Osteoblast (primary cell): Measurements from ENCODE around the gene WASF3. TPM values are rescaled to one million over a fixed set of nuclear protein-coding genes. Genes with fewer than 3 reads are reported as not detected.

Source experiments
- DNase-seq: peaks from one replicate; pipeline ENCODE4 v3.0.0; 2011; ENCODE audit warnings: low spot score, mixed read lengths; ENCODE audit not compliant: insufficient read length; ENCODE audit errors: missing footprints
- H2AFZ ChIP-seq: 2 replicates; pipeline ENCODE4 v1.6.0; 2011; ENCODE audit warnings: mild to moderate bottlenecking, low read length
- H3K27ac ChIP-seq: 2 replicates; pipeline ENCODE4 v1.5.1; 2011; ENCODE audit warnings: mild to moderate bottlenecking, low read depth, low read length, moderate library complexity
- H3K27me3 ChIP-seq: 2 replicates; pipeline ENCODE4 v1.6.0; 2012; ENCODE audit warnings: mild to moderate bottlenecking, control low read depth, inconsistent platforms, low read length, moderate library complexity; ENCODE audit not compliant: insufficient read depth
- H3K36me3 ChIP-seq: 2 replicates; pipeline ENCODE4 v1.5.1; 2011; ENCODE audit warnings: mild to moderate bottlenecking, low read length, control low read depth, moderate library complexity; ENCODE audit not compliant: insufficient read depth
- H3K4me1 ChIP-seq: 2 replicates; pipeline ENCODE4 v1.5.1; 2011; ENCODE audit warnings: mild to moderate bottlenecking, low read length, control low read depth, moderate library complexity; ENCODE audit not compliant: insufficient read depth
- H3K4me2 ChIP-seq: 2 replicates; pipeline ENCODE4 v1.6.0; 2011; ENCODE audit warnings: mild to moderate bottlenecking, low read length; ENCODE audit not compliant: insufficient read depth
- H3K4me3 ChIP-seq: fragments of 200-600 bp; sonication (generic); 3 replicates; pipeline ENCODE4 v1.5.1; 2012; ENCODE audit warnings: mild to moderate bottlenecking, low read length, inconsistent platforms; ENCODE audit not compliant: insufficient read depth
- H3K79me2 ChIP-seq: 2 replicates; pipeline ENCODE4 v1.6.0; 2012; ENCODE audit warnings: mild to moderate bottlenecking, low read length, control low read depth, inconsistent platforms; ENCODE audit not compliant: insufficient read depth
- H3K9me3 ChIP-seq: 2 replicates; pipeline ENCODE4 v1.5.1; 2011; ENCODE audit warnings: low read depth, low read length, control low read depth
- H4K20me1 ChIP-seq: 2 replicates; pipeline ENCODE4 v1.6.0; 2012; ENCODE audit warnings: mild to moderate bottlenecking, low read length, control low read depth; ENCODE audit not compliant: insufficient read depth
- total RNA-seq: library from RNA; depleted of rRNA; stranded (reverse); fragments of >200 nt; gene quantifications from 2 replicates; pipeline ENCODE4 v1.2.3, GENCODE V29; 2012
- TF ChIP-seq, protein P1 (sequence below): IDR thresholded peaks from 2 replicates; pipeline ENCODE4 v1.5.1; 2011; ENCODE audit warnings: mild to moderate bottlenecking, low read depth, low read length, moderate library complexity; ENCODE audit errors: extremely low read depth

The WASF3 gene
- total RNA-seq, 1 donor: 23.5 TPM

DNA sequence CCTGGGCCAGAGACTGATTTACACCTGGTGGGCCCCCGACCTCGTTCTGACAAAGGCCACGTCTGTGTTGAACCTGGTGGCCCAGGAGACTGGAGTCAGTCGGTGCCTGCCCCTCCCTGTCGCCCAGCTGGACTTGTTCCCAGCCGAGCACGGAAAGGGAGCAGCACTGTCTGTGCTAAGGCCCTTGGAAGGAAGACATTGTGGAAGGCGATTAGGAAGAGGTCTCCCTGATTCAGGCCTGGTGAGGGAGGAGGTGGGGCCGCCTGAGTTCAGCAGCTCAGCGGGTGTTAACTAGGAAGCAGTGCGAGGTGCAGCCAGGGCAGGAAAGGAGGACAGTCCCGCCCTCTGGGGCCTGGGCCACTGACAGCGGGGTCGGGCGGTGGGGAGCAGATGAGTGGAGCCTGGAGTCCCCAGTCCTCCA lies 138.4 kb downstream of the WASF3 start:
- TF ChIP-seq, protein P1, sequence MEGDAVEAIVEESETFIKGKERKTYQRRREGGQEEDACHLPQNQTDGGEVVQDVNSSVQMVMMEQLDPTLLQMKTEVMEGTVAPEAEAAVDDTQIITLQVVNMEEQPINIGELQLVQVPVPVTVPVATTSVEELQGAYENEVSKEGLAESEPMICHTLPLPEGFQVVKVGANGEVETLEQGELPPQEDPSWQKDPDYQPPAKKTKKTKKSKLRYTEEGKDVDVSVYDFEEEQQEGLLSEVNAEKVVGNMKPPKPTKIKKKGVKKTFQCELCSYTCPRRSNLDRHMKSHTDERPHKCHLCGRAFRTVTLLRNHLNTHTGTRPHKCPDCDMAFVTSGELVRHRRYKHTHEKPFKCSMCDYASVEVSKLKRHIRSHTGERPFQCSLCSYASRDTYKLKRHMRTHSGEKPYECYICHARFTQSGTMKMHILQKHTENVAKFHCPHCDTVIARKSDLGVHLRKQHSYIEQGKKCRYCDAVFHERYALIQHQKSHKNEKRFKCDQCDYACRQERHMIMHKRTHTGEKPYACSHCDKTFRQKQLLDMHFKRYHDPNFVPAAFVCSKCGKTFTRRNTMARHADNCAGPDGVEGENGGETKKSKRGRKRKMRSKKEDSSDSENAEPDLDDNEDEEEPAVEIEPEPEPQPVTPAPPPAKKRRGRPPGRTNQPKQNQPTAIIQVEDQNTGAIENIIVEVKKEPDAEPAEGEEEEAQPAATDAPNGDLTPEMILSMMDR: no peak
- no peaks in the 10 kb centered on the region for H4K20me1 ChIP-seq
- H3K27ac ChIP-seq: no peak overlapping the region
- no peaks in the 10 kb centered on the region for H3K36me3 ChIP-seq
- DNase-seq: no peak
- H3K27me3 ChIP-seq: no peaks in the 10 kb centered on the region
- H3K9me3 ChIP-seq: no peaks in the 10 kb centered on the region
- peaks cover 2% of the 10 kb centered on the region for H3K4me1 ChIP-seq
- H3K4me2 ChIP-seq: no peak overlapping the region
- no peak overlapping the region for H3K4me3 ChIP-seq
- H2AFZ ChIP-seq: no peak overlapping the region
- H3K79me2 ChIP-seq: no peaks in the 10 kb centered on the region

DNA sequence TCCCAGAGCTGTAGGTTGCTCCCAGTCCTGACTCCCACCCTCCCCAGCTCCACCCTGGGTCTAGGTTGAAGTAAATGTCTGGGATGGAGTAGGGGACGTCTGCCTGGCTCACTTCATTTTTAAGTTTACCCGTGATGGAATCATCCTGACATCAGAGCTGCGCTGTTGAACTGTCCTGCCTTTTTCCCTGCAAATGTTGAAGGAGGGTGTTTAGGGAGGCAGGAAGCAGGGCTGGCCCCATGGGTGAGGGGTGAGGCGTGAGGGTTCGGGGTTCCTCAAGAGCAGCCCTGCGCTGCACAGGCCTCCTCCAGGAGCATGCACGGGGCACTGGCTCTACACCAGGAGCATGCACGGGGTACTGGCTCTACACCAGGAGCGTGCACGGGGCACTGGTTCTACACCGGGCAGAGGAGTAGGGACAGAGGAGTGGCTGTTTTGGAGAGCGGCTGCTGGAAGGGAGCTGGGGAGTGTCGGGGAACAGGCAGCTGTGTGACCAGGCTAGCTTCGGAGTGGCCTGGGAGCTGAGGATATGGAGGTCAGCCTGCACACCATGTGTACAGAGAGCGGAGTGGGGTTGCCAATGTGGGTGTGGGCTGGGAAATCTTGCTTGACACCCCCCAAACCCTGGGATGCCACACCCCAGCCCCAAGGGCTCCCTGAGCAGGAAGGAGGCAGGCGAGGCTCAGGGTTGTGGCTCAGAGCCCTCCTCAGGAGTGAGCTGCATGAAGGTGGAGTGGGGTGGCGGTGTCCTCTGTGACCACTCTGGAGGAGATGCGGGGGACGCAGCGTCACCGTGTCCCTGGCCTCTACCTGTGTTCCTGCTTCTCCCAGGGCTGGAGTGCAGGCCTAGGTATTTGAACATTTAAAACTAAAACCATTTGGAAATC lies 139.8 kb downstream of the WASF3 start:
- no peaks in the 10 kb centered on the region for H3K36me3 ChIP-seq
- TF ChIP-seq, protein P1: no peak
- peaks cover 2% of the 10 kb centered on the region for H3K4me1 ChIP-seq
- H4K20me1 ChIP-seq: no peaks in the 10 kb centered on the region
- H3K79me2 ChIP-seq: no peaks in the 10 kb centered on the region
- no peaks in the 10 kb centered on the region for H3K9me3 ChIP-seq
- DNase-seq: no peak
- no peak overlapping the region for H3K4me3 ChIP-seq
- H2AFZ ChIP-seq: no peak overlapping the region
- H3K27me3 ChIP-seq: peaks cover under 1% of the 10 kb centered on the region
- H3K27ac ChIP-seq: no peak overlapping the region
- no peak overlapping the region for H3K4me2 ChIP-seq

DNA sequence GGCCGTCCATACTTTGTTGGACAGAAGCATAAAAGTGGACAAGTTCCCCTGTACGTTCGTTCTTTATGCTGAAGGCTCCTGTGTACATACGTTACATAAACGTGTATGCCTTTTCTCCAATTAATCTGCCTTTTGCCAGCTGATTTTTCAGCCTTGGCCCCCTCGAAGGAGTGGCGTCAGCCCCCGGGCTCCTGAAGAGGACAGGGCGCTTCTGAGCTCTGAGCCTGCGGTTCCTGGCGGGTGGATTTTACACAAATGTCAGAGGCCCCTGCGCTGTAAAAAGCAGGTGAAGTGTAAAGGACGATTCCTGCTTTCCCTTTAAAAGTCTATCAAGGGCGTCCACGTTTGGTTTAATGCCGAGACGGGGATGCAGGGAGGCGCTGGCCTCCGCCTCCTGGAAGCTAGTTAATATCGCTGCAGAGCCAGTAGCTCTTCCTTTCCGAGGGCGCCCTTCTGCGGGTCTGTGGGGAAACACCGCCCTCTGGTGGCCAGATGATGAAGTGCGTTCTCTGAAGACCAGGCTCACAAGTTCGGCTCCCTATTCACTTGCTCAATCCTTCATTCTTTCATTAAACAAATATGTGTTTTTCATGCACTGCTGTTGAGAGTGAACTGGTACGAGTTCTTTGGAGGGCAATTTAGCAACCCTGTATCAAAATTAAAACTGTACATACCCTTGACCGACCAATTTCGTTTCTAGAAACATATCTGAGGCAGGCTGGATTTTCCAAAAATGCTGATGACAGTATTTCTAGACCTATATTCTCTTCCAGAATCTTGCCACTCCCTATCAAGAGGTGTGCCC lies 141.1 kb downstream of the WASF3 start:
- Histone ChIP-seq H4K20me1 (no peaks in the 10 kb centered on the region), H3K9me3 (no peaks in the 10 kb centered on the region), H3K27ac (no peak overlapping the region), H3K79me2 (no peaks in the 10 kb centered on the region), H3K4me1 (peaks cover 2% of the 10 kb centered on the region), H3K27me3 (peaks cover 11% of the 10 kb centered on the region), H3K36me3 (no peaks in the 10 kb centered on the region), H3K4me3 (peak overlapping the region; percentile 55), H3K4me2 (peak overlapping the region; percentile 71), H2AFZ (peak overlapping the region; percentile 81)
- TF ChIP-seq, protein P1: peak; percentile 97
- peak; percentile 95 for DNase-seq

DNA sequence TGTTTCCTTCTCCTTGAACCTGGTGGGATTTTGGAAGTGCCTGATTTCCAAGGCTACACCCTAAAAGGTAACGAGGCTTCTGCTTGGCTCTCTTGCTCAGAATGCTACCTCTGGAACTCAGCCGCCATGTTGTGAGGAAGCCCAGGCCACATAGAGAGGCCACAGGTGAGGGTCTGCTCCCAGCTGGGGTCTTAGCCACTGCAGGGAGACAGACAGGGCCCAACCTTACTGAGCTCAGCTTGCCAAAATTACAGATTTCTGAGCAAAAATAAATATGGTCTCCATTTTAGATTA lies 141.7 kb downstream of the WASF3 start:
- Histone ChIP-seq H3K4me2 (no peak overlapping the region), H3K36me3 (no peaks in the 10 kb centered on the region), H3K27ac (no peak overlapping the region), H3K27me3 (peaks cover 14% of the 10 kb centered on the region), H3K4me3 (no peak overlapping the region), H3K4me1 (peaks cover 2% of the 10 kb centered on the region), H2AFZ (no peak overlapping the region), H3K9me3 (no peaks in the 10 kb centered on the region), H4K20me1 (no peaks in the 10 kb centered on the region), H3K79me2 (no peaks in the 10 kb centered on the region)
- DNase-seq: no peak
- TF ChIP-seq, protein P1: no peak
